Endothelial cell of umbilical vein (primary cell): Measurements from ENCODE around the gene LINGO4. TPM values are rescaled to one million over a fixed set of nuclear protein-coding genes. Genes with fewer than 3 reads are reported as not detected.

Experiments
- BruUV-seq: library from RNA; stranded (reverse); fragments of 400-500 nt; replicated peaks from 2 replicates; lab custom pipeline; 2021; lab: Mats Ljungman, UMichigan
- CTCF ChIA-PET: fragments of 300-600, 350-600 bp; sonication (Branson Sonifier 250); formaldehyde crosslinking; loops from one replicate; lab custom pipeline; 2021; ENCODE audit warnings: antibody characterized with exemption, inconsistent platforms; lab: Charles Lee
- POLR2A ChIA-PET: fragments of 300-600, 350-600 bp; sonication (Branson Sonifier 250); formaldehyde crosslinking; loops from one replicate; lab custom pipeline; 2021; ENCODE audit warnings: antibody characterized with exemption, inconsistent platforms; lab: Charles Lee
- DNase-seq: peaks from one replicate; pipeline ENCODE4 v3.0.0-alpha.2; 2011; ENCODE audit warnings: low read depth, low spot score
- FAIRE-seq: peaks from 2 replicates; lab custom pipeline; 2011; peaks lifted over from hg19 to GRCh38; lab: Jason Lieb, UNC
- H2AFZ ChIP-seq: 2 replicates; pipeline ENCODE4 v1.6.0; 2012; ENCODE audit warnings: low read depth, low read length, control low read depth, inconsistent platforms
- H3K27ac ChIP-seq: 2 replicates; pipeline ENCODE4 v1.5.1; 2011; ENCODE audit warnings: low read depth, mild to moderate bottlenecking, control low read depth, low read length, moderate library complexity; ENCODE audit not compliant: insufficient read depth
- H3K27me3 ChIP-seq, 2 experiments: 2 replicates each; pipeline versions ENCODE4 v1.6.0 to v1.6.1; 2011; ENCODE audit warnings: low read length in 2 of 2, mixed read lengths in 1 of 2; ENCODE audit not compliant: control insufficient read depth in 2 of 2, insufficient read depth in 2 of 2
- H3K36me3 ChIP-seq, 2 experiments: 2 replicates in 1 of 2; 3 replicates in 1 of 2; pipeline ENCODE4 v1.5.1; 2011; ENCODE audit warnings: low read length in 2 of 2, mild to moderate bottlenecking in 1 of 2, moderate library complexity in 1 of 2; ENCODE audit not compliant: control insufficient read depth in 2 of 2, insufficient read depth in 2 of 2; ENCODE audit errors: extremely low read depth in 1 of 2
- H3K4me1 ChIP-seq: 3 replicates; pipeline ENCODE4 v1.5.1; 2011; ENCODE audit warnings: mild to moderate bottlenecking, low read length; ENCODE audit not compliant: control insufficient read depth, insufficient read depth; ENCODE audit errors: extremely low read depth
- H3K4me2 ChIP-seq: 2 replicates; pipeline ENCODE4 v1.6.1; 2011; ENCODE audit warnings: low read length, control low read depth, mixed read lengths; ENCODE audit not compliant: insufficient read depth
- H3K4me3 ChIP-seq, 3 experiments: fragments of 200-600 bp in 1 of 3; sonication (generic), shearing (Covaris generic) in 1 of 3; replicated peaks in 1 of 3; 2 replicates each; pipeline ENCODE4 v1.5.1; 2011 to 2016; ENCODE audit warnings: control low read depth in 3 of 3, low read length in 3 of 3, mild to moderate bottlenecking in 2 of 3, inconsistent platforms in 1 of 3, low read depth in 1 of 3, moderate library complexity in 1 of 3; ENCODE audit not compliant: insufficient read depth in 1 of 3
- H3K79me2 ChIP-seq: 2 replicates; pipeline ENCODE4 v1.6.0; 2012; ENCODE audit warnings: low read length, inconsistent platforms; ENCODE audit not compliant: control insufficient read depth, insufficient read depth
- H3K9ac ChIP-seq: replicated peaks from 2 replicates; pipeline ENCODE3; 2011; ENCODE audit warnings: low read length, control low read depth; ENCODE audit not compliant: insufficient read depth; ENCODE audit errors: extremely low read depth
- H3K9me1 ChIP-seq: replicated peaks from 3 replicates; pipeline ENCODE4 v1.6.0; 2011; ENCODE audit warnings: mild to moderate bottlenecking, low read length; ENCODE audit not compliant: control insufficient read depth, insufficient read depth; ENCODE audit errors: extremely low read depth
- H3K9me3 ChIP-seq: replicated peaks from 2 replicates; pipeline ENCODE4 v1.5.1; 2012; ENCODE audit warnings: low read length, inconsistent platforms; ENCODE audit not compliant: control insufficient read depth, insufficient read depth
- H4K20me1 ChIP-seq: replicated peaks from 2 replicates; pipeline ENCODE3; 2011; ENCODE audit warnings: mild to moderate bottlenecking, low read length; ENCODE audit not compliant: control insufficient read depth, insufficient read depth; ENCODE audit errors: extremely low read depth
- EZH2 ChIP-seq: IDR thresholded peaks from 2 replicates; pipeline ENCODE4 v1.6.1; 2012; ENCODE audit warnings: borderline replicate concordance, low read depth, mild to moderate bottlenecking, moderate library complexity, low read length, inconsistent platforms; ENCODE audit not compliant: severe bottlenecking
- MYC ChIP-seq: IDR thresholded peaks from one replicate; pipeline ENCODE4 v1.6.1; 2011; ENCODE audit warnings: mild to moderate bottlenecking, low read depth, low read length
- POLR2A ChIP-seq: IDR thresholded peaks from 2 replicates; pipeline ENCODE4 v1.6.1; 2012; ENCODE audit warnings: low read depth, mild to moderate bottlenecking, control low read depth, low read length
- POLR2AphosphoS5 ChIP-seq: IDR thresholded peaks from 2 replicates; pipeline ENCODE4 v1.6.1; 2012; ENCODE audit warnings: low read depth, mild to moderate bottlenecking, control low read depth, low read length, moderate library complexity; ENCODE audit not compliant: insufficient read depth
- dilution Hi-C: fragments of 300-500 bp; cut with MboI; formaldehyde crosslinking; loops from one replicate; pipeline ENCODE4 v1.15.0; 2019; ENCODE audit warnings: low sequenced_read_pairs; ENCODE audit not compliant: extremely low pct_ligation_motif_present
- intact Hi-C: fragments of 100-400 bp; cut with micrococcal nuclease; formaldehyde crosslinking; loops from one replicate; pipeline ENCODE4 v1.10.0; 2022
- polyA plus RNA-seq, 4 experiments: library from polyadenylated mRNA; depleted of rRNA in 3 of 4; stranded (reverse) in 3 of 4; unstranded in 1 of 4; fragments of >200 nt; gene quantifications; 2 replicates each; pipeline versions ENCODE4 v1.2.1 to v1.2.3, GENCODE V29; 2011 to 2012; ENCODE audit warnings: missing spikeins in 1 of 4
- total RNA-seq: library from RNA; stranded (reverse); gene quantifications from 2 replicates; pipeline ENCODE4 v1.2.3, GENCODE V29; 2021
- TF ChIP-seq, protein P1 (sequence below): IDR thresholded peaks from 2 replicates; pipeline ENCODE4 v1.6.1; 2011; ENCODE audit not compliant: insufficient read depth, insufficient read length
- TF ChIP-seq, protein P2 (sequence below), 2 donors: IDR thresholded peaks; 1 replicate in 1 of 2; 2 replicates in 1 of 2; pipeline ENCODE4 v1.5.1; 2011; ENCODE audit warnings: low read length in 2 of 2, mild to moderate bottlenecking in 2 of 2, moderate library complexity in 2 of 2, control low read depth in 1 of 2, inconsistent platforms in 1 of 2, low read depth in 1 of 2; ENCODE audit not compliant: insufficient read depth in 1 of 2; ENCODE audit errors: extremely low read depth in 1 of 2

LINGO4 gene
- total and polyA plus RNA-seq, 2 donors (not counting 3 experiments of a cell fraction or from before 2014, with no cell fraction given): not detected

DNA sequence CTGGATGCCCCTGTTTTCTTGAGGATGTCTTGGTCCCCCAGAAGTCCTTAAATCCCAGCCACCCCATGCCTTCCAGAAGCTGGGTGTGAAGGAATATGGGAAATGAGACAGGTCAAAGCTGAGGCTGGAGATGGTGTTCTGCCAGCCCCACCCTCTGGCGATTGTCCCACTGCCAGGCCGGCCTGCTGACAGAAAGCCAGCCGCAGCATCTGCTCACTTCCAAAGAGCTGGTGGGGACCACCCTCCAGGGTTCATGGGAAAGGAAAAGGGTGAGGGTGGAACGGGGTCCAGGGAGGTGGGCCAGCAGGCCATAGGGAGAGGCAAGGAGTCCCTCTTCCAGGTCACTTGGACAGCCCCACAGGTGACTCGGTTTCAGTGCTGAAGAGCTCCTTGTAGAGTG lies 1.9 kb upstream of the LINGO4 start:
- dilution Hi-C loops (no loop called here), intact Hi-C loops (no loop called here)
- TF ChIP-seq, protein P1, sequence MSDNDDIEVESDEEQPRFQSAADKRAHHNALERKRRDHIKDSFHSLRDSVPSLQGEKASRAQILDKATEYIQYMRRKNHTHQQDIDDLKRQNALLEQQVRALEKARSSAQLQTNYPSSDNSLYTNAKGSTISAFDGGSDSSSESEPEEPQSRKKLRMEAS: no peak
- TF ChIP-seq POLR2AphosphoS5 (no peak), MYC (no peak), POLR2A (no peak), EZH2 (no peak)
- TF ChIP-seq, protein P2, sequence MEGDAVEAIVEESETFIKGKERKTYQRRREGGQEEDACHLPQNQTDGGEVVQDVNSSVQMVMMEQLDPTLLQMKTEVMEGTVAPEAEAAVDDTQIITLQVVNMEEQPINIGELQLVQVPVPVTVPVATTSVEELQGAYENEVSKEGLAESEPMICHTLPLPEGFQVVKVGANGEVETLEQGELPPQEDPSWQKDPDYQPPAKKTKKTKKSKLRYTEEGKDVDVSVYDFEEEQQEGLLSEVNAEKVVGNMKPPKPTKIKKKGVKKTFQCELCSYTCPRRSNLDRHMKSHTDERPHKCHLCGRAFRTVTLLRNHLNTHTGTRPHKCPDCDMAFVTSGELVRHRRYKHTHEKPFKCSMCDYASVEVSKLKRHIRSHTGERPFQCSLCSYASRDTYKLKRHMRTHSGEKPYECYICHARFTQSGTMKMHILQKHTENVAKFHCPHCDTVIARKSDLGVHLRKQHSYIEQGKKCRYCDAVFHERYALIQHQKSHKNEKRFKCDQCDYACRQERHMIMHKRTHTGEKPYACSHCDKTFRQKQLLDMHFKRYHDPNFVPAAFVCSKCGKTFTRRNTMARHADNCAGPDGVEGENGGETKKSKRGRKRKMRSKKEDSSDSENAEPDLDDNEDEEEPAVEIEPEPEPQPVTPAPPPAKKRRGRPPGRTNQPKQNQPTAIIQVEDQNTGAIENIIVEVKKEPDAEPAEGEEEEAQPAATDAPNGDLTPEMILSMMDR (IDR thresholded peaks at IDR 0.05; ENCODE audit: extremely low read depth in 1 of 2, insufficient read depth in 1 of 2, low read depth in 1 of 2, low read length in 2 of 2): no peak
- CTCF ChIA-PET: interaction anchor here (0.8 to 2.4 kb wide), 6 partner anchors 14 to 114 kb away, joined by 3 to 8 read pairs (median 4); no protein-coding TSS in a partner anchor
- Histone ChIP-seq H3K79me2 (no peaks in the 10 kb centered on the region), H4K20me1 (no peaks in the 10 kb centered on the region), H3K9me3 (no peaks in the 10 kb centered on the region), H3K4me2 (no peak overlapping the region), H3K27me3 (peaks cover 17 to 23% of the 10 kb centered on the region in 2 experiments), H3K9me1 (no peaks in the 10 kb centered on the region), H2AFZ (no peak overlapping the region), H3K4me3 (no peak overlapping the region), H3K4me1 (no peaks in the 10 kb centered on the region), H3K9ac (no peak overlapping the region), H3K36me3 (no peaks in the 10 kb centered on the region), H3K27ac (no peak overlapping the region)
- FAIRE-seq (no peak), DNase-seq (no peak)
- POLR2A ChIA-PET: no interaction called here
- no TSS peak for BruUV-seq
